Hindlimb muscle (tissue), 1 donor: ENCODE results near the gene CSNK1G2. TPM values are rescaled to one million over a fixed set of nuclear protein-coding genes. Genes with fewer than 3 reads are reported as not detected.
"Not testable (repeated sequence)": the region's sequence is repeated elsewhere in the genome, so short reads cannot be mapped to it uniquely, and the experiment has no call there.

Experiments
- DNase-seq: peaks from one replicate; pipeline ENCODE4 v3.0.0-alpha.2; 2013
- polyA plus RNA-seq: library from polyadenylated mRNA; unstranded; fragments of 120-200 nt; gene quantifications from one replicate; pipeline ENCODE4 v1.2.1, GENCODE V29; 2013; ENCODE audit not compliant: insufficient read length

CSNK1G2 gene
- polyA plus RNA-seq, 1 donor: 42.8 TPM

GRCh38 chr19:1969176-1970002 lies 28.4 kb downstream of the CSNK1G2 start:
- DNase-seq: no peak

DNA sequence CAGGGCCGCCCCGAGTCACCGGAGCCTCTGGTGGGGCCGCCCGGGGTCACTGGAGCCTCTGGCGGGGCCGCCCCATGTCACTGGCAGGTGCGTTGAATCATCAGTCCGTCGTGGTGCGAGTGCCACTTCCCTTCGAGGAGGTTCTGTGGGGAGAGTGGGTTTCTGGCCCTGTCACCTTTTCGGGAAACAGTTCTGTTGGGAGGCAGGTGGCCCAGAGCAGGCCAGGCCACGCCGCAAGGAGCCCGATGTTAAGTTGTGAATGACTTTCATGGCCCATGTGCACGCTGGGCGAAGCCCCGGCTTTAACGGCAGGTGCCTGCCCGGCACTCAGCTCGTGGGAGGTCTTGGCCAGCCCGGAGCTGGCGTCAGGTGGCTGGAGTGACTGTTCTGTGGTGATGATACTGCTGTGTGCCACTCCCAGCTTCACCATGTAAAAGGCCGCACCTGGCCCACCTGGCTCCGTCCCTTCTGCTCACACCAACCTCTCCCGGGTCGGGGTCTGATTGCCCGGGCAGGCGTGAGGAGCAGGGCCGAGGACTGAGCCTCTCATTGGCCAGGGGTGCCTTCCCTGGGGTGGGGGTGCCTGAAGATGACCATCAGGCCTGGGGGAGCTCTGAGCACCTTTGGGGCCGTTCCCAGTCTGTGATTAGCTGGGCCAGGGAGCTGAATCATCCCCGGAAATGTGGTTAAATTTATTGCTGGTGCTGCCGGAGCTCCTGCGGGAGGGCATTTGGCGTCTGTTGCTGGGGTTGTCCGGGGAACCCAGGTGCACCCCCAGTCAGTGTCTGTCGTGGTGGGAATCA lies 29.2 kb downstream of the CSNK1G2 start:
- DNase-seq: no peak

GRCh38 chr19:1970806-1971502 lies 30.0 kb downstream of the CSNK1G2 start:
- DNase-seq: no peak

- no peak for DNase-seq
These were observed 33.6 kb downstream of the CSNK1G2 start for GRCh38 chr19:1974381-1975161.

GRCh38 chr19:1975162-1975480 lies 34.1 kb downstream of the CSNK1G2 start:
- DNase-seq: no peak

- no peak for DNase-seq
These were observed 36.1 kb downstream of the CSNK1G2 start for GRCh38 chr19:1977120-1977519.

DNA sequence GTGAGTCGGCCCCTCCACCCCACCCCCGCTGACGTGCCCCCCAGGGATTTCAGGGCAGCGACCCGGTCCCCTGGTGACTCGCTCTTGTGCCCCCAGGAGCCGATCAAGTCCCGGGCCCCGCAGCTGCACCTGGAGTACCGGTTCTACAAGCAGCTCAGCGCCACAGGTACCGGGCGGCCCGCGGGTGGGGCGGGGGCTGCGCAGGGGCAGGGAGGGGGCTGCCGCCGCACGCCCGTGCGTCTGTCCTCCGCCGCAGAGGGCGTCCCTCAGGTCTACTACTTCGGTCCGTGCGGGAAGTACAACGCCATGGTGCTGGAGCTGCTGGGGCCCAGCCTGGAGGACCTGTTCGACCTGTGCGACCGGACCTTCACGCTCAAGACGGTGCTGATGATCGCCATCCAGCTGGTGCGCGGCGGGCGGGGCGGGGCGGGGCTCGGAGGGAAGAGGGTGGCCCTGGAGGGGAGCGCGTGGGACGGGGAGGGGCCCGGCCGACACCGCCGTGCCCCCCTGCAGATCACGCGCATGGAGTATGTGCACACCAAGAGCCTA lies 37.4 kb downstream of the CSNK1G2 start:
- DNase-seq: no peak

GRCh38 chr19:1979017-1979416 lies 38.0 kb downstream of the CSNK1G2 start:
- DNase-seq: no peak

- DNase-seq: no peak
These were observed 38.7 kb downstream of the CSNK1G2 start for GRCh38 chr19:1979642-1980041.

DNA sequence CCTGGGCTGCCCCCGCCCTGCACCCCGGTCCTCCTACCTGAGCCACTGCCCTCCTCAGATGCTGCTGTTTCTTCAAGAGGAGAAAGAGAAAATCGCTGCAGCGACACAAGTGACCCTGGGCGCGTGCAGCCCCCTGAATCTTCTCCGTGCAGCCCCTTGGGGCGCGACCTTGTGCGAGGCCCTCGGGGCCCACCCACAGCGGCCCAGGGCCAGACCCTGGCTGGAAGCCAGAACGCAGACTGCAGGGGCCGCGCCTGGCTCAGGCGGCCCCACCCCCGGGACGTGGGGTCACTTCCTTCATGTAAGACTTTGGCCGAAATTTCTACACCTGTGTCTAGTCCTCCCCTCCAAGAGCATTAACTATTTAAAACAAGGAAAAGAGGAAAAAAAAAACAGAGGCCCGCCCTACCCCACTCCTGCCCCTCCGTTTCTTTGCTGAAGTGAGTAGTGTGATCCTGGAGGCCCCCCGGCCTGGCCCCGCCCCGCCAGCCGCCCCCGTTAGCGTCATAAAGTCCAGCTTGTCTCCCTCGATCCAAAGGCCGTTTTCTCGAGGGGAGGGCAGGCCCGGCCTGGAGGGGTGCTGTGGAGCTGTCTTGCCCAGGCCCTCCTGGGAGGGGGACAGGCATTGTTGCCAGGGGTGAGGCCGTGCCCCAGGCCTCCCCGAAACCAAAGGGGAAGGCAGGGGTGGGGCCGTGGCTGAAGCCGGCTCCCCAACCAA lies 39.3 kb downstream of the CSNK1G2 start:
- no peak for DNase-seq

DNA sequence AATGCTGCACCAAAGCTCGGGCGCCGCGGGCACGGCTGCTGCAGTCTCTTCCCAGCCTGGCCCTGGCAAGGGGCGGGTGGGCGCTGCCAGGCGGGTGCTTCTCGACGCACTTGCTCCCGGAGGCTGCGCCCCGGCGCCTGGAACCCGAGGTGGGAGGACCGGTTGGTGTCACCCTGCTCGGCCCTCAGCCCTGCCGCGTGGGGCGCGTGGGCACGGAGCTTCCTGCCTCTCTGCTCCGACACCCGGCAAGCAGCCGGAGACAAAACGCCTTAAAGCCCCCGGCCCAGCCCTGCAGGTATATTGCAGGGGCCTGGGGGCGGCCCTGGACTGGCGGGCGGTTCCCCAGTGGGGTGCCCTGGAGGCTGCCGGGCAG lies 39.8 kb downstream of the CSNK1G2 start:
- no peak for DNase-seq

DNA sequence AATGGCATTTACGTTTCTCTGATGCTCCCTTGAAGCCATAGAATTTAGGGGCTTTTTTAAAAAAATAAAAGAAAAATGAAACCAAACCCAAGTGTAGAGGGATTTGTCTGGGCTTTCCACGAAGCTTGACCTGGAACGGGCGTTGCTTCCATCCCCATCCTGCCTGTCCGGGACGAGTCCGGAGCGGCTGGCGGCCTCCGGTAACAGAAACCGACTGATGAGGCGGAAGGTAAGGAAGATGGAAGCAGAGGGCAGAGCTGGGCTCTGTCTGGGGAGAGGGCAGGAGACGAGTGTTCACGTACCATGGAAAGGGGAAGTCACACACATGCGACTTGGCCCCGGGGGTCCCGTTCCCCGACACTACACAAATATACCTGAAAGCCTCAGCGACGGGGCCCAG lies 40.3 kb downstream of the CSNK1G2 start:
- DNase-seq: no peak

DNA sequence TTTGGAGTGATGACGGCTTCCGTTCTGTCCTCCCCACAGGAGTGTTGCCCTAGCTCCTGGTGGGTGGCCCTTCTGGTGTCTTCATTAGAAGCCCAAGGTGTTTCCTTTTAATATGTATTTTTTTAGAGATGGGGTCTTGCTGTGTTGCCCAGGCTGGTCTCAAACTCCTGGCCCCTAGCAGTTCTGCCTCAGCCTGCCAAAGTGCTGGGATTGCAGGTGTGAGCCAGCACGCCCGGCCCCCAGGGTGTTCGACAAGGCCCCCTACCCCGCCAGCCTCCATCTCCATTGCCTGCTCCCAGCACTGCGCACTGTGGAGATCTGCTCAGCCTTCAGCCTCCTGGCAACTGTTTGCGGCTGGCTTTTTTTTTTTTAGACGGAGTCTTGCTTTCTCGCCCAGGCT lies 43.4 kb downstream of the CSNK1G2 start:
- no peak for DNase-seq

GRCh38 chr19:1985588-1986356 lies 44.8 kb downstream of the CSNK1G2 start:
- no peak for DNase-seq

DNA sequence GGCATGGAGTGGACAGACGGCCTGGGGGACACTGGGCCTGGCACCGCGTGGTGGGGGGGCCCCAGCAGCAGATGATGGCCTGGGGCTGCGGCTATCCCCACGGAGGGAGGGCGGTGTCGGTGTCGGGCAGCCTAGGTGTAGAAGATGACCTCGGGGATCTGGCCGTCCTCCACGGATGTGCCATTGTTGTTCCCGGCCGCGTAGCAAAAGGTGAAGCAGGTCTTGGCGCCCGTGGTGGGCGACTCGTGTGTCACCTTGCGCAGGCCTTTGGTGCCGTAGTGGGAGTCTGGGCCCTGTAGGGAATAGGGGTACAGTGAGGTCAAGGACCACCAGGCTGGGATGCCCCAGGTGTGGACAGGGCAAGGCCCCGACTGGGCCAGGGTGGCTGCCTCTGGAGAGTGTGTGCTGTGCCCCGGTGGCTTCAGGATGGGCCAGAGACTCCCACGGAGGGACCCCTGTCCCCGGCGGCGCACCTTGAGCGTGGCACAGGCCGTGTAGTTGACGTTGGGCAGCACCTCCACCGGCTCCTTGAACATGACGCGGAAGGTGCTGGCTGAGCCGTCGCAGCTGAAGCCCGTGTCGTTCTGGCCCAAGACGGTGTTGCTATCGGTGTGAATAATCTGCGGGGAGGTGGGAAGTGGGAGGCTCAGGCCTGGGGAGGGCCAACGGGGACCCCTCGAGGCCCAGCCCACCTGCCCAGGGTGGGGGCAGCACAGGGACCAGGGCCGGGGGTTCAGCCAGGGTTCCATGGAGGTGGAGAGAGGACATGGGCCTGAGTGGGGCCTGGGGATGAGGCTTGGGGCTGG lies 45.6 kb downstream of the CSNK1G2 start:
- no peak for DNase-seq

GRCh38 chr19:1987197-1988187 lies 46.5 kb downstream of the CSNK1G2 start:
- no peak for DNase-seq

GRCh38 chr19:1988464-1988863 lies 47.5 kb downstream of the CSNK1G2 start:
- not testable (repeated sequence) for DNase-seq

GRCh38 chr19:1989513-1990229 lies 48.7 kb downstream of the CSNK1G2 start:
- no peak for DNase-seq
